Measurements from ENCODE around the gene HMSD.
A peak's percentile ranks its signal among the peaks of the same experiment; 100 is the strongest.
"Not testable (repeated sequence)": the region's sequence is repeated elsewhere in the genome, so short reads cannot be mapped to it uniquely, and the experiment has no call there.

The HMSD gene, protein sequence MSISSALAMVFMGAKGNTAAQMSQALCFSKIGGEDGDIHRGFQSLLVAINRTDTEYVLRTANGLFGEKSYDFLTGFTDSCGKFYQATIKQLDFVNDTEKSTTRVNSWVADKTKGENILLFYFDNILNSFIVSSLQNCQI

DNA sequence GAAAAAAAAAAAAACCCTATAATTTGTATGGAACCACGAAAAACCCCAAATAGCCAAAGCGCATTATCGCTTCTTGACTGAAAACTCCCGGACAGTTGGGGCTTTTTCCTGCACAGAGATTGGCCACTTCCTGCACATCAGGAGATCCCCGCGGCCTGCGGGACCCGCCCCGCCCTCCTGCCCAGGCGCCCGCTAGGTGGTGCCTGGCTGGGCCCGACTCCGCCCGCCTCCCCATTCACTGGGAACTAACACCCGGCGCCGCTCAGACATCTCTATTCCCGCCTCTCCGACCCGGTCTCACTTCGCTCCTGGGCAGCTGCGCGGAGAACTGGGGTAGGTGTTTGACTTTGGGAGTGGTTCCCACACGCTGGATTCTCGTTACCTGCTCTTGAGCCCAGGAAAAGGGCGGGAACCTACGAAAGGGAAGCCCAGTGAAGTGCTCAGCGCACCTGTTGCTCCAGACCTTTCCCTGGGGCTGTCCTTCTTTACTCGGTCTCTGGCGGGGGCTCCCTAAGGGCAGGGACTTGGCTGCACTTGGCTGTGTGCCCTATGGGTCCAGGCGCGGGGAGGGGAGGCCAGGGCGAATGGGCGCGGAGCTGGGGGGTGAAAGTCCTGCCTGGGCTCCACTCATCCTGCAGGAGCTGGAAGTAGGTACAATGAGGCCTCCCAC is at the start of gene HMSD:
Gene HMSD (plus strand): TSS at position 234 of the 670 bp plus-strand sequence. CDS start 4,155 bp downstream, outside the sequence.
- peak; percentile 17 to 28 for DNase-seq (ENCODE audit: low read depth in 2 of 2)

DNA sequence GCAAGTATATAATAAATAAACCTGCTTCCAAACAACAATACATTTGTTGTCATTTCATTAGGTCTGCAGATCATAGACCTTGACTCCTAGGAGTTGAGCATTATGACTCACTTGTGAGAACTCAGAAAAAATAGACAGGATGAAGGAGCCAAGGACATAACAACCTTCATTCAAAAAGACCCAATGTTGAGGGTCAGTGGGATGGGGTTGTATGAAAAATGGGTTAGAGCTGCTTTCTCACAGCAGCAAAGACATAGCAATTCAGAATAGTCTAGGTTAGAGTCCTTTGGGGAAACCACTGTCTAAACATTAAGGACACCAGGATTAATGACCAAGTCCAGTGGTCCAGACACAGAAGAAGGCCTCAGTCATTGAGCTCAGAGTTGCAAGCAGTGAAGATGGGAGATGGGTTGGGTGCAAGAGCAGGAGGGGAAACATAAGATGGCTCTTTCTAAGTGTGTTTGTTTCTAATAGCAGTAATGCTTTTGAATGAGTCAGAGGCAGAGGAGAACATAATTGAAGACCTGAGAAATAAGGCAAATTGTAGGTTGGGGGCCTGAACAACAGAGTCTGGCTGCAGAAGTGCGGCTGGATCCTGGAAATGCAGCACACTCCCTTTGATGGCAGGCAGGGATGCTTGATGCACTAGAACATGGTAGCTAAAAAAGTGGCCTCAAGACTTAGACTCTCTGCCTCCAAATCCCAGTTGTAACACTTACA is 45.1 kb upstream of the HMSD start:
- no peak for DNase-seq (ENCODE audit: low read depth in 2 of 2)

DNA sequence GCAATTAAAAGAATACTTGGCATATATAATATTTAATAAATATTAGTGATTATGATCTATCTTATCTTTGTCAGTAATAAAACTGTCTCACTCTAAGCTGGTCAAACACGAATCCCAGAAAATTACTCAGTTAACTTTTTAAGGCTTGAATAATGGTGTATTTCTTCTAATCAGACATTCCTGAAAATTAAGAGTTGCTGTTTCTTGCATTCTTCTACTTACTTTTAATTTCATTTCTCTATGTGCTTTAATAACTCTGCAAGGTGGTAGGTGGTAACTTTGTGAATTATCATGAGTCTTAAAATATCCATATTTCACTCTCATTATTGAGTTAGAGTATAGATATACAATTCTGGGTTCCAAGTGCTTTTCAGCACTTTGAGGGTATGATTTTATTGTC is 44.4 kb upstream of the HMSD start:
- DNase-seq (ENCODE audit: low read depth in 2 of 2) = no peak

DNA sequence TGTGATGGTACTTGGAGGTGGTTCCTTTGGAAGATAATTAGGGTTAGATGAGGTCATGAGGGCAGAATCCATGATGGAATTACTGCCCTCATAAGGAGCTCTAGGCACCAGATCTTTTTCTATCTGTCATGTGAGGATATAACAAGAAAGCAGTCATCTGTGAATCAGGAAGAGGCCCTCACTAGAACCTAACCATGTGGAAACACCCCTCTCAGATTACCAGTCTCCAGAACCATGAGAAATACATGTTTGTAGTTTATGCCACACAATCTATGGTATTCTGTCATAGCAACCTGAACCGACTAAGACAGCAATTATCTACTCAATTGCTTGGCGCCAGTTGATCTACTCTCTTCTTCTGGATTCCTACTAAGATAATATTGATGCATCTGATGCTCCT is 43.7 kb upstream of the HMSD start:
- DNase-seq (ENCODE audit: low read depth in 2 of 2) = no peak

DNA sequence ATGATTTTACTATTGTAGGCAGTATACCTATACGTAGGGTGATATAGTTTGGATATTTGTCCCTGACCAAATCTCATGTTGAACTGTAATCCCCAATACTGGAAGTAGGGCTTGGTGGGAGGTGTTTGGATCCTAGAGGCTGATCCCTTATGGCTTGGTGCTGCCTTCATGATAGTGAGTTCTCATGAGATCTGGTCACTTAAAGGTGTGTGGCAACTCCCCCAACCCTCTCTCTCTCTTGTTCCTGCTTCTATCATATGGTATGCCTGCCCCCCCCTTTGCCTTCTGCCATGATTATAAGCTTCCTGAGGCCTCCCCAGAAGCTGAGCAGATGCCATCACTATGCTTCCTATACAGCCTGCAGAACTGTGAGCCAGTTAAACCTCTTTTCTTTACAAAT is 43.0 kb upstream of the HMSD start:
- no peak for DNase-seq (ENCODE audit: low read depth in 2 of 2)

DNA sequence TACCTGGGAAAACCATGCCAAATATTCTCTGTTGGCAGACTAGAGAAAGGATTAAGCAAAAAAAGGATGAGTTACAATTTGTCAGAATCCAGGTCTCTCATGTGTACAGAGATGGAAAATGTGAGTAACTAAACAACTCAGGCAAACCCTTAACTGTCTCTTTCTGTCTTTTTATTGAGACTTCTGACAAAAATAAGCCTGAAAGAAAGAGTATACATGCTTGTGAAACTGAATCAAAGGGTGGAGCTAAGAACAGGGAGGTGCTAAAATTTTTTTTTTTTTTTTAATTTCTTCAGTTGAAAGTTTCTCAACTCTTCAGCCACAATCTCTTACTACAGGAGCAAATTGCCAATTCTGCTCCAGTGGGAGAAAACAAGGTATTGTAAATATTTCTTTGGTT is 41.4 kb upstream of the HMSD start, which contains the start of gene SERPINB10:
Gene SERPINB10 (plus strand): TSS at position 295 of the 400 bp plus-strand sequence. CDS start 7,553 bp downstream, outside the sequence.
- no peak for DNase-seq (ENCODE audit: low read depth in 2 of 2)

DNA sequence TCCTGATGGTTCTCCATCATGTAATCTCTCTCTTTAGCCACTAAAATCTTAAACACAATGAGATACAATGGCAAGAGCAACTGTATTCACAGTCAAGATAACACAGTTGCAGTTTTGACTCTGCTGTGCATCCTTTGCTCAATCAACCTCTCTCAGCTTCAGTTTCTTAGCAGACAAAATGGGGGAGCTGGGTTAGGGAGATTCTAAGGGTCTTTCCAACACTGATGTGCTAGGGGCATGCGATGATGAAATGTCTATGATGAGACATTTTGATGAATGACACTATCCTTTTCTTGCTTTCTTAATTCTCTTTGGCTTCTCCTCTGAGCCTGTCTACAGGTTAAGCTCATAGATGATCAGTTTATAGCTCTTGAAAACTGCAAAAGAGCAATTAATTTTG is 40.2 kb upstream of the HMSD start:
- no peak for DNase-seq (ENCODE audit: low read depth in 2 of 2)

DNA sequence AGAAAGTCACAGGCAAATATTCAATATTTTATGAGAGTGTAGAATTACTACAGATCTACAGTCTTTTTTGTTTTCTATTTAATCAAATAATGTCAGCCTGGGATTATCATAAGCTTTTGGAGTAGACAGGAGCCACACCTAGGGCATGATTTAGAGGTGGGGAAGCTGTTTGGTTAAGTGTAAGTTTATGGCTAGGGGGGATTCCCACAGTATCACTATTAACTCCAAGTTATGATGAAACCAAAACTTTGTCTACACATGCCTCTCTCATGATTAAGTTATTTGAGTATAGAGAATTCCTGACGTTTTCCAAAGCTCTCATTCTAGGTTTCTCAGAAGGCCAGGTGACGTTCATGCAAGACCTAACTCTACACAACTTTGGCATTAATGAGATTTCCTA is 39.2 kb upstream of the HMSD start:
- no peak for DNase-seq (ENCODE audit: low read depth in 2 of 2)

DNA sequence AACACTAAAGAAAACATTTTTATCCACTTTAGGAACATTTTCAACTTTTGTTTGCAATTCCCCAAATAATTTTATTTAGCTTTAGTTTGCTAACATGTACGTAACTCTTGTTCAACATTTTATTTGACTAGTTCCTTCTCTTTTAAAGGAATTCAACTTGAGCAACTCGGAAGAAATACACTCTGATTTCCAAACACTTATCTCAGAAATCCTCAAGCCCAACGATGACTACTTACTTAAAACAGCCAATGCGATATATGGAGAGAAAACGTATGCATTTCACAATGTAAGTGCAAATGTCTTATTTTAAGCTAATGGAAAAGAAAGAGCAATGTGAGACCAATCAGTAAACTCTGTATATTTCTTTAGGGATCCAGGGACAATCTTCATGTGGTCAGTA is 31.3 kb upstream of the HMSD start:
- DNase-seq (ENCODE audit: low read depth in 2 of 2) = no peak

DNA sequence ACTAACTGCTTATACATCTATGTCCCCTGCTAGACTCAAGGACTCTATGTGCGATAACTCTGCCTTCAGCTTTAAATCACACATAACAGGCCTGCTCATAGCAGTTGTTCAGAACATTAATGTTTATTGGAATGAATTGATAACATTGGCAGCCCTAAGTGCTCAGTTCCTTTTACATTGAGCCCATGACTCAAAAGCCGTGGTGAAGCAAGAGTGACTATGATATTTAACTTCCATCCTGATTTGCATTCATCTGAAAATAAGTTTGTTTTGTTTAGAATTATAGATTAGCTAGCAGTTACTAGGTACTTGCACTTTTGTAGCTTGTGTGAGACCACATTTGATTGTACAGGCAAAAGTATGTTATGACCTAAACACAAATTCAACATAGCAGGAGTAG is 27.1 kb upstream of the HMSD start:
- DNase-seq (ENCODE audit: low read depth in 2 of 2) = no peak

DNA sequence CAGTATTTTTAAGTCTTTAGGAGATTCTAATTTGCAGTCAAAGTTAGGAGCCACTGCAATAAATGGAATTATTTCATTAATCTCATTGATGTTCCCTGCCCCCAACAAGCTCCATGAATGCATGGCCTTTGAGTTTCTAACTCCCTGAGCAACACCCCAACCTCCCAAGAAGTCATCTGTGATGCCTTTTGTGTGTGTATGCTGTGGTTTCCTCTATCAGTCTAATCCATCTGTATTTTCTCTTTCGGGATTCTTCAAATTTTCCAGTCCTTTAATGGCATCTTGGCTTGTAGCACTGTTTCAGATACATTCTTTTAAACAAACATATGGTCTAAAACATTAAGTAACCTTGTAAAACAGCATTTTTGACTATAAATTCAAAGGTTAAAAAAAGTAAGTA is 24.6 kb upstream of the HMSD start:
- no peak for DNase-seq (ENCODE audit: low read depth in 2 of 2)

DNA sequence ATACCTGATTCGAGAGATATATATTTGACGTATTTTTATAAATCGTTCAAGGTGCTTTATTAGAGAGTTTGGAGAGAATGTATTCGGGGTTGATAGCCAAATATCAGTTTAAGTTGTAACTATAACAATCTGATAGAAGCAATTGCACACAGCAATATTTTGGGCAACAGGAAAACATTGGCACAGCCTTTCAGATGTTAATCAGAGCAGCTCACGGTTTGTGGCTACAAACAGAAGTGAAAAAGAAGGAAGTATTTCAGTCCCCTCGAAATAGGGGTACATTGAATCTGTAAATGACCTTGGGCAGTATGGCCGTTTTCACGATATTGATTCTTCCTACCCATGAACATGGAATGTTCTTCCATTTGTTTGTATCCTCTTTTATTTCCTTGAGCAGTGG is 20.8 kb upstream of the HMSD start:
- DNase-seq (ENCODE audit: low read depth in 2 of 2) = no peak

DNA sequence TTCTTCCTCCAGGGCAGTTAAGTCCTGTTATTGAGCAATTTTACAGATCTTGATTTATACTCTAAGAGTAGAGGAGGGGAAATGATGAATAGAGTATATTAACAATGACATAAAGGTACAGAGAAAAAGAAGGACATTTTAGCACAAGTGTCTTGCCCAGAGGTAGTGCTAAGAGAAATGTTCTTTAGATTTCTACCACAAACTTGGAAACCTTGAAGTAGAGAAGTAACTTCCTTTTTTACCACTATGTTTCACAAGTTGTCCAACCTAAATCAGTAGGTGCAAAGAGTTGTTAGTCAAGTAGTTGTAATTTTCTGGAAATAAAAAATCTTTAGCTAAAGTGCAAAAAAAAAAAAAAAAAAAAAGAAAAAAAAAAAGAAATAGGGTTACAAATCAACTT is 19.7 kb upstream of the HMSD start:
- DNase-seq (ENCODE audit: low read depth in 2 of 2) = not testable (repeated sequence)

DNA sequence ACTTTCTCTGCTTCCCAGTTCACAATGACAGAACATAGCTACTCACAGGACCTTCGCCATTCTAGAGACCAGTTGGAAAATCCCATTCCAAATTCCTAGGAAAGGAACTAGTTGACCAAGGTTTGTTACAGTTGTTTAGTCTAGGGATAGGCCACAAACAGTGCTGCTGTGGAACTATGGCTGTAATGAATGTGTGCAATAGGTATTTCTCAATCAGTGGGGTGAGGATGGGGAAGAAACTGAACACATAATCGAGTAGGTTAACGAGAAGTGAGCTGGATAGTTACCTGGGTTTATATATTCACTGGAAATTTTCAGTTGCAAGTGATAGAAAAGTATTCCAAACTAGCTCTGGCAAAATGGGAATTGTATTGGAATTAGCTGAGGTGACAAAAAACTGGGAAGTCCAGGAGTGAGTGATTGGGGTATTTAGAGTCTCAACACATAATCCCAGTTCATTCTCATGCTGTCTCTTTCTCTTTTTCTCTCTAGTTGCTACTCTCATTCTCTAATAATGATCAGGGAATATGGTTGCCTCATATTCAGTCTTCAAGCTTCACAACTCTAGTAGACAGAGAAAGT is 18.2 kb upstream of the HMSD start:
- no peak for DNase-seq (ENCODE audit: low read depth in 2 of 2)

DNA sequence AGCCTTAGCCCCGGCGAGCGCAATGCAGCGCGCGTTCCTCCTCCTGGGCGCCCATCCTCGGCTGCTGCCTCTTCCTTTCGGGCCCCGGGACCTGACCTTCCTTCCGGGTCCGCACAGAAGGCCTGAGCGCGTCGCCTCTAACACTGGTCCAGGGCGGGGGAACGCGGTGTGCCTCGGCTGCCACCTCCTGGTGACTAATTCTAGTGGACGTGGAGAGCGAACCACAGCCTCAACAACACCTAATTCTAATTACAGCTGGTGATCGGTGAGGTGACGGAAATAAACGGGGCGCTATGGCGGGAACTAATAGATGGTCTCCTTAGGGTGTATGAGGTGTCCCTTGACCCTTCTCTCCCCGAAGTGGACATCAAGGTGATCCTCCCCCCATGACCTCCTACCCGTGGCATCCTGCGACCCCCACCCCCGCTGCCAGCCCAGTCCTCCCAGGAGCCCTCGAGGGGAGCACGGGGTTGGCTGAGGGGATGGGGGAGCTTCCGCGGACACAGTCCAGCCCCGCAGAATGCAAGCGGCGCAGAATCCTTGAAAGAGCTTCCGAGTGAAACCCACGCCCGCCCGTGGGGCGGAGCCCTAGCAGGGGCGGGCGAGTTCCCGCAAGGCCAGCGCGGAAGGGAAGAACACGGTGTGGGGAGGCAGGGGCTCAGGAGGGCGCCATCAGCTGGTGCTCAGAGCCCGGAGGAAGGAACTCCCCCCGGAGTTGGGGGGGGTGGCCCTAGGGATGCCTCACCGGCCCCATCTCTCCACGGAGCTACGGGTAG is 12.8 kb upstream of the HMSD start:
- DNase-seq (ENCODE audit: low read depth in 2 of 2) = peak; percentile 13 to 23

DNA sequence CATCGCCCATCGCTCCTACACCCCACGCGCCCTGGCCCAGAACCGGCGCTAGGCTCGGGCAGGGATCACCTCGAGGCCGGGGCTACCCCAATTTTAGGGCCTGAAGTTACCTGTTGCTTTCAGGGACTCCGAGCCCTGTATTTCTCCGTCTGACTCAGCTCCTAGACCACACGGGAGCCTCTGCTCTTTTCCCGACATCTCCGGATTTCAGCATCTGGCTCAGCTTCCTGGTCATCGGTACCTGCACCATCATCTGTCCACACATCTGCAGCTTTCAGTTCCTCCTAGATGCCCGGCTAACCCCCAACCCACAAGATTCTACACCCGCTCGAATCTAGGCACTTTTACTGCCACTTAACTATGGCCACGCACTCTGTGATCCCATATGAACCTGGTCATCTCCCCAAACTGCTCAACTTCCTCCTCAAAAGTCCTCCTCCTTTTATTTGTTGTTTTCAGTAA is 12.1 kb upstream of the HMSD start:
- no peak for DNase-seq (ENCODE audit: low read depth in 2 of 2)

DNA sequence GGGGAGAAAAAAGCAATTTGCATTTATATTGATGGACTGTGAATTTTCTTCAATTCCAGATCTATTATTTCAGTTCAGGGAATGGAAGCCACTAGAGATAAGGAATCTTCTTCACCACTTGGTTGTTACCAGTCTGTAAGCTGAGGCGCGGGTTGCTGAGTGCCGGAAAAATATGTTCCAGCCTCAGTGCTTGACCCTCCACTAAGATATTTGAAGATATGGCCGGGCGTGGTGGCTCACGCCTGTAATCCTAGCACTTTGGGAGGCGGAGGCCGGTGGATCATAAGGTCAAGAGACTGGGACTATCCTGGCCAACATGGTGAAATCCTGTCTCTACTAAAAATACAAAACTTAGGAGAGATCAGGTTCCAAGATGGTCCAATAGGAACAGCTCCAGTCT is 9.1 kb upstream of the HMSD start:
- no peak for DNase-seq (ENCODE audit: low read depth in 2 of 2)

DNA sequence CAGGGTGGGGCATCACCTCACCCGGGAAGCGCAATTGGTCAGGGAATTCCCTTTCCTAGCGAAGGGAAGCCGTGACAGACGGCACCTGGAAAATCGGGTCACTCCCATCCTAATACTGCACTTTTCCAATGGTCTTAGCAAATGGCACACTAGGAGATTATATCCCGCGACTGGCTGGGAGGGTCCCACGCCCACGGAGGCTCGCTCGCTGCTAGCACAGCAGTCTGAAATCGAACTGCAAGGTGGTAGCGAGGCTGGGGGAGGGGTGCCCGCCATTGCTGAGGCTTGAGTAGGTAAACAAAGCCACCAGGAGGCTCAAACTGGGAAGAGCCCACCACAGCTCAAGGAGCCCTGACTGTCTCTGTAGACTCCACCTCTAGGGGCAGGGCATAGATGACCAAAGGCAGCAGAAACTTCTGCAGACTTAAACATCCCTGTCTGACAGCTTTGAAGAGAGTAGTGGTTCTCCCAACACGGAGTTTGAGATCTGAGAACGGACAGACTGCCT is 8.5 kb upstream of the HMSD start:
- not testable (repeated sequence) for DNase-seq (ENCODE audit: low read depth in 2 of 2)

DNA sequence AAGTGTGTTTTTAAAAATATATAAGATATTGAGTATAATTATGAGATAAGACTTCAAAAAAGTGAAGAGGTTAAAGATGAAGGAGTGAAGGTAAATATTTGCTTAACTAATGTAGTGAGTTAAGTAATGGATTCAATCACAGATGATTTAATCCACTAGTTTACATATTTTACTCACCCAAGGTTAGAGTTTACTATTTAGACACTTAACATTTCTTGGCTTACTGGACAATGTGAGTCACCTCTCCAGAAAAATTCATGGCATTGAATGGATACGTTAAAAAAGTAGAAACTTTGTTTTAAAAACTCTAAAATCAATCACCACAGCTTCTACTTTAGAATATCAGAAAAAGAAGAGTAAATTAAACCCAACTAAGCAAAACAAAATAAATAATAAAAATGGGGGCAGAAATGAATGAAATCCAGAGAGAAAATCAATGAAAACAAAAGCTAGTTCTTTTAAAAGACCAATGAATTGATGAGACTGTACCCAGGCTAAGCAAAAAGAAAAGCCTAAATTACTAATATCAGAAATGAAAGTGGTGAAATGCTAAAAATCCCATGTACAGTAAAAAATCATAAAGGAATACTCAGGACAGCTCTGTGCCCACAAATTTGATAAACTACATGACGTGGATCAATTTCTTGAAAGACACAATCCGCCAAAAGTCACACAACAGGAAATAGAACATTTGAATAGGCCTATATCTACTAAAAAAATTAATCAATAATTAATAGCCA is 1.9 kb upstream of the HMSD start:
- DNase-seq (ENCODE audit: low read depth in 2 of 2) = no peak

DNA sequence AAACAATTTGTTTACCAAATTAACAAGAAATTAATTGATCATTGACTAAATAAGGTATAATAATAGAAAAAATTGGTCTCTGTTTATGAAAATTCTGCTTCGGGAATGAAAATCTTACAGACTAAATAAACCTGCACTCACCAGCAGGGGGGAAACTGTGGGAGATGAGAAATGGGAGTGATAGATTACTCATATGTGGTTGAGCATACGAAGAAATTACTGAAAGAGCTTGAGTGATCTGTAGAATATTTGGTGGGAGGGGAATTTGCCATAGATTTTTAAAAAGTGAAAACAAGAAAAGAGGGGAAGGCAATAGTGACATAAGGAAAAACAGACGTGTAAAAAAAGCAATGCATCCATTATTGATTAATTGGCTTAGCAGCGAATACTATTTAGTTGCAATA is 2.2 kb downstream of the HMSD start:
- no peak for DNase-seq (ENCODE audit: low read depth in 2 of 2)

DNA sequence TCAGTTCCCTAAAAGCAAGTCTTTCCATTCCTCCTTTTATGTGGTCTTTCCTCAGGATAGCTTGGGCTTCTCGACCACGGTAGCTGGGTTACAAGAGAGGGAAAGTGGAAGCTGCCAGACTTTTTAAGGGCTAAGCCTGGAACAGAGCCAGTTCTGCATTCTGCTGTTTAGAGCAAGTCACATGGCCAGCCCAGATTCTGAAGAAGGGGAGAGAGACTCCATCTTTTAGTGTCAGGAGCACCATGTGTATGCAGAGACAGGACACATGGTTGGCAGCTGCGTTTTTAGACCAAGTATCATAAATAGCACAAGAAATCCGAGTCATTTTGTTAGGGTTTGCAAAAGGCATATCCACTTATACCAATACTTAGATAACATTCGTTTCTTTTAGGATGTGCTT is 4.7 kb downstream of the HMSD start:
- DNase-seq (ENCODE audit: low read depth in 2 of 2) = no peak

Measured in stimulated activated CD8-positive, alpha-beta memory T cell treated with anti-CD3 and anti-CD28 coated beads, Interleukin-7, amount 100 ng/mL, for 4 hours (primary cell).